OCI-LY1 (cell line): Measurements from ENCODE around the gene CACNA2D3.

Experiments used
- H2AFZ ChIP-seq: fragments of 200-600 bp; sonication (generic), shearing (Covaris generic); 2 replicates; pipeline ENCODE4 v1.6.0; 2014; ENCODE audit warnings: antibody characterized with exemption, mild to moderate bottlenecking, low read length
- H3F3A ChIP-seq: fragments of 200-600 bp; sonication (generic), shearing (Covaris generic); 2 replicates; pipeline ENCODE4 v1.6.0; 2014; ENCODE audit warnings: mild to moderate bottlenecking, antibody characterized with exemption, low read length, moderate library complexity; ENCODE audit not compliant: insufficient read depth
- H3K27ac ChIP-seq: fragments of 200-600 bp; sonication (generic); 2 replicates; pipeline ENCODE4 v1.5.1; 2014; ENCODE audit warnings: low read length, mixed run types, mild to moderate bottlenecking, low read depth; ENCODE audit not compliant: poor library complexity, severe bottlenecking
- H3K27me3 ChIP-seq: fragments of 200-600 bp; sonication (generic); 2 replicates; pipeline ENCODE4 v1.6.0; 2014; ENCODE audit warnings: antibody characterized with exemption, mild to moderate bottlenecking, low read length, moderate library complexity; ENCODE audit not compliant: insufficient read depth
- H3K36me3 ChIP-seq: fragments of 200-600 bp; sonication (generic); 2 replicates; pipeline ENCODE4 v1.6.1; 2014; ENCODE audit warnings: mild to moderate bottlenecking, antibody characterized with exemption, low read length, moderate library complexity, mixed read lengths; ENCODE audit not compliant: insufficient read depth
- H3K4me1 ChIP-seq: fragments of 200-600 bp; sonication (generic); 2 replicates; pipeline ENCODE4 v1.5.1; 2014; ENCODE audit warnings: mild to moderate bottlenecking, low read length, moderate library complexity; ENCODE audit not compliant: insufficient read depth, severe bottlenecking
- H3K4me2 ChIP-seq: fragments of 200-600 bp; sonication (generic), shearing (Covaris generic); 2 replicates; pipeline ENCODE4 v1.6.1; 2014; ENCODE audit warnings: low read length
- H3K4me3 ChIP-seq: fragments of 200-600 bp; sonication (generic); 2 replicates; pipeline ENCODE4 v1.5.1; 2014; ENCODE audit warnings: low read length, low read depth, mild to moderate bottlenecking, mixed read lengths; ENCODE audit not compliant: poor library complexity, severe bottlenecking
- H3K79me2 ChIP-seq: fragments of 200-600 bp; shearing (Covaris generic); 2 replicates; pipeline ENCODE4 v1.6.1; 2016; ENCODE audit warnings: mixed run types, low read length, mixed read lengths; ENCODE audit not compliant: insufficient read depth
- H3K9ac ChIP-seq: fragments of 200-600 bp; sonication (generic), shearing (Covaris generic); 2 replicates; pipeline ENCODE4 v1.6.1; 2014; ENCODE audit warnings: mild to moderate bottlenecking, low read length, mixed read lengths
- H3K9me2 ChIP-seq: fragments of 200-600 bp; sonication (generic), shearing (Covaris generic); 2 replicates; pipeline ENCODE4 v1.6.1; 2014; ENCODE audit warnings: low read depth, mild to moderate bottlenecking, low read length, mixed read lengths
- H3K9me3 ChIP-seq: fragments of 200-600 bp; shearing (Covaris generic); 2 replicates; pipeline ENCODE4 v1.6.1; 2014; ENCODE audit warnings: low read length, mixed read lengths
- H4K20me1 ChIP-seq: fragments of 200-600 bp; sonication (generic), shearing (Covaris generic); 2 replicates; pipeline ENCODE4 v1.6.0; 2016; ENCODE audit warnings: mild to moderate bottlenecking, low read length; ENCODE audit not compliant: insufficient read depth
- EZH2 ChIP-seq: fragments of 200-600 bp; sonication (generic), shearing (Covaris generic); IDR thresholded peaks from 2 replicates; pipeline ENCODE4 v1.8.0; 2017; ENCODE audit warnings: borderline replicate concordance, mixed run types, mild to moderate bottlenecking, antibody characterized with exemption, low read length, moderate library complexity, mixed read lengths
- TF ChIP-seq, protein P1 (sequence below): fragments of 200-600 bp; sonication (generic), shearing (Covaris generic); IDR thresholded peaks from 2 replicates; pipeline ENCODE4 v1.5.1; 2017; ENCODE audit warnings: mild to moderate bottlenecking, antibody characterized with exemption, low read length, moderate library complexity, mixed read lengths

Gene CACNA2D3

DNA sequence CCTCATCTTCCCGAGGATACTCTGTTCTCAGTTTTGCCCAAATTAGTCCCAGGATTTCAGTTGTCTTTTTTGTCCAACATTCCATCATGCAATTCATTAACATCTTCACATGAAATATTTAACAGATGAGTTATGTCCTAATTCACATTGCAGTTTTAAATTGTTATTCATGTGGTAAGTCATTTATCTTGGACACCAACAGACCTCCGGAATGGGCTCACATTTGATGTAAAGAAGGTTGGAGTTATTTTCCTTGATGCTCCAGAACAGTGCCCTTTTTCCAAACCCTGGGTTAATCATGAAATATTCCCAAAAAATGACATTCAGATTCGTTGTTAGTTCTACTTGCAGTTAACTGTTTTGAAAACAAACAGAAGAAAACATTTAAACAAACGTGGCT, 838.3 kb downstream of the CACNA2D3 start:
- H3K79me2 ChIP-seq, result no peaks in the 10 kb centered on the region
- H3K27ac ChIP-seq, result no peak overlapping the region
- no peak overlapping the region for H3K4me3 ChIP-seq
- no peaks in the 10 kb centered on the region for H3K4me1 ChIP-seq
- H3K4me2 ChIP-seq, result no peak overlapping the region
- no peak for TF ChIP-seq EZH2
- TF ChIP-seq, protein P1, sequence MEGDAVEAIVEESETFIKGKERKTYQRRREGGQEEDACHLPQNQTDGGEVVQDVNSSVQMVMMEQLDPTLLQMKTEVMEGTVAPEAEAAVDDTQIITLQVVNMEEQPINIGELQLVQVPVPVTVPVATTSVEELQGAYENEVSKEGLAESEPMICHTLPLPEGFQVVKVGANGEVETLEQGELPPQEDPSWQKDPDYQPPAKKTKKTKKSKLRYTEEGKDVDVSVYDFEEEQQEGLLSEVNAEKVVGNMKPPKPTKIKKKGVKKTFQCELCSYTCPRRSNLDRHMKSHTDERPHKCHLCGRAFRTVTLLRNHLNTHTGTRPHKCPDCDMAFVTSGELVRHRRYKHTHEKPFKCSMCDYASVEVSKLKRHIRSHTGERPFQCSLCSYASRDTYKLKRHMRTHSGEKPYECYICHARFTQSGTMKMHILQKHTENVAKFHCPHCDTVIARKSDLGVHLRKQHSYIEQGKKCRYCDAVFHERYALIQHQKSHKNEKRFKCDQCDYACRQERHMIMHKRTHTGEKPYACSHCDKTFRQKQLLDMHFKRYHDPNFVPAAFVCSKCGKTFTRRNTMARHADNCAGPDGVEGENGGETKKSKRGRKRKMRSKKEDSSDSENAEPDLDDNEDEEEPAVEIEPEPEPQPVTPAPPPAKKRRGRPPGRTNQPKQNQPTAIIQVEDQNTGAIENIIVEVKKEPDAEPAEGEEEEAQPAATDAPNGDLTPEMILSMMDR, result no peak
- H4K20me1 ChIP-seq, result no peaks in the 10 kb centered on the region
- H3K9ac ChIP-seq, result no peak overlapping the region
- H3K27me3 ChIP-seq, result no peaks in the 10 kb centered on the region
- no peaks in the 10 kb centered on the region for H3K9me3 ChIP-seq
- no peaks in the 10 kb centered on the region for H3K36me3 ChIP-seq
- H3K9me2 ChIP-seq, result no peaks in the 10 kb centered on the region
- H3F3A ChIP-seq, result no peaks in the 10 kb centered on the region
- H2AFZ ChIP-seq, result no peak overlapping the region

DNA sequence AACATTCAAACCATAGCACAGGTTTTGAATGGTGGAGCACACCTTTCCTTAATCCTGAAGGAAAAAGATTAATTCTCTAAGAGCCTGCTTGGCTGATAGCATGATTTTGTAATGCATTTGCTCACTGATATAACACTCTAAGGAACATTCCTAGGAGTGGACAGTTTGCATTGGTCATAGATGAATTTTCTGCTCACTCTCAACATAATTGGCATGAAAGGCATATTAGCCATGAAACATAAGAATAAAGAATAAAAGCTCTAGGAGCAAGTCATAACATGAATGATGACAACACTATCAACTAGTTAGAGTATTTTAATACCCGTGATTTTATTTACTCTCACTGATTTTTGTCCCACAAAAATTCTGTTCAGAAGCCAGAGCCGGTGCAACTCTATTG, 839.8 kb downstream of the CACNA2D3 start:
- no peaks in the 10 kb centered on the region for H3K9me2 ChIP-seq
- H3F3A ChIP-seq, result no peaks in the 10 kb centered on the region
- H3K4me3 ChIP-seq, result no peak overlapping the region
- TF ChIP-seq EZH2, result no peak
- TF ChIP-seq, protein P1, result no peak
- no peaks in the 10 kb centered on the region for H3K9me3 ChIP-seq
- H3K4me1 ChIP-seq, result no peaks in the 10 kb centered on the region
- no peak overlapping the region for H3K9ac ChIP-seq
- no peaks in the 10 kb centered on the region for H3K79me2 ChIP-seq
- no peaks in the 10 kb centered on the region for H3K27me3 ChIP-seq
- H2AFZ ChIP-seq, result no peak overlapping the region
- no peaks in the 10 kb centered on the region for H4K20me1 ChIP-seq
- H3K4me2 ChIP-seq, result no peak overlapping the region
- no peaks in the 10 kb centered on the region for H3K36me3 ChIP-seq
- no peak overlapping the region for H3K27ac ChIP-seq

DNA sequence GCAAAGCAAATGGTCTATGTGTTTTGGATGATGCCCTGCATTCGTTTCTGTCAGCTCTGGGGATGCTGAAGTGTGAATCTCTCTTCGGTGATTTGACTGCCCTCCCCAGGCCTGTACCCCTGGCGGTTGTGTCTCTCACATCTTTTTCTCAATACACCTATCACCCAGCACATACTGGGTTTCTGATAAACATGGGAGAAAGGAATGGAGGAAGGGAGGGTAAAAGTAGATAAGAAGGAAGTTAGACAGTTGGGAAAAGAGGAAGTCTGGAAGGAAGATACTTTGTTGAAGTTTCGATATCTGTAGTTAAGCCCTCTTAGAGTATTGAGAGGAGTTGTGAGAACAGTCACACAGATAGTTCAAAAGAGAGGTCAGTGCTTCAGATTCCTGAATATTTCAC, 841.3 kb downstream of the CACNA2D3 start:
- Histone ChIP-seq H3K4me1 (no peaks in the 10 kb centered on the region), H2AFZ (no peak overlapping the region), H3F3A (no peaks in the 10 kb centered on the region), H3K9me3 (no peaks in the 10 kb centered on the region), H3K4me2 (no peak overlapping the region), H3K79me2 (no peaks in the 10 kb centered on the region), H3K9ac (no peak overlapping the region), H4K20me1 (no peaks in the 10 kb centered on the region), H3K36me3 (no peaks in the 10 kb centered on the region), H3K9me2 (no peaks in the 10 kb centered on the region), H3K27ac (no peak overlapping the region), H3K27me3 (no peaks in the 10 kb centered on the region), H3K4me3 (no peak overlapping the region)
- TF ChIP-seq EZH2, result no peak
- TF ChIP-seq, protein P1, result no peak
